HG03439 (cell line): Measurements from ENCODE around the gene ENDOD1.
"Not testable (repeated sequence)": the region's sequence is repeated elsewhere in the genome, so short reads cannot be mapped to it uniquely, and the experiment has no call there.

Experiments
- ATAC-seq: cut with Tn5 transposase; IDR thresholded peaks from one replicate; pipeline ENCODE4 v1.9.1; 2021; ENCODE audit warnings: mild to moderate bottlenecking, moderate library complexity; ENCODE audit not compliant: unreplicated experiment

The ENDOD1 gene

GRCh38 chr11:95102733-95103132, 13.1 kb downstream of the ENDOD1 start:
- no peak for ATAC-seq

DNA sequence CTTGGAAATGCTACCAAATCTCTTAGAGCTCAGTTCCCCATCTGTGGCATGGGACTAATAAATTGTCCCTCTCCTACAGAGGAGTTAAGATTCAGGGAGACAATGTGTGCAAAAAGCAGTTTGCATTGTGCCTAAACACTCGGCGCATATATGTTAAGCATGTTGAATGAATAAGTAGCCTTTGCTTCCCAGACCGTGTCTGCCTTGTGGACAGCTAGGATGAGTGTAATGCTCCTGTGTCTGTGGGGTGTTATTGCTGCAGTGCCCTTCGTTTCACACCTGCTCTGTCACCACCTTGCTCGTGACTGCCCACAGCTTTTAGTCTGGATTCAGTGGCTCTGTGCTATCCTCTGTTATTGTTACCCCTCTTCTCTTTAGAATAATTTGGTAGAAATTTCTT, 14.1 kb downstream of the ENDOD1 start:
- ATAC-seq, result no peak

DNA sequence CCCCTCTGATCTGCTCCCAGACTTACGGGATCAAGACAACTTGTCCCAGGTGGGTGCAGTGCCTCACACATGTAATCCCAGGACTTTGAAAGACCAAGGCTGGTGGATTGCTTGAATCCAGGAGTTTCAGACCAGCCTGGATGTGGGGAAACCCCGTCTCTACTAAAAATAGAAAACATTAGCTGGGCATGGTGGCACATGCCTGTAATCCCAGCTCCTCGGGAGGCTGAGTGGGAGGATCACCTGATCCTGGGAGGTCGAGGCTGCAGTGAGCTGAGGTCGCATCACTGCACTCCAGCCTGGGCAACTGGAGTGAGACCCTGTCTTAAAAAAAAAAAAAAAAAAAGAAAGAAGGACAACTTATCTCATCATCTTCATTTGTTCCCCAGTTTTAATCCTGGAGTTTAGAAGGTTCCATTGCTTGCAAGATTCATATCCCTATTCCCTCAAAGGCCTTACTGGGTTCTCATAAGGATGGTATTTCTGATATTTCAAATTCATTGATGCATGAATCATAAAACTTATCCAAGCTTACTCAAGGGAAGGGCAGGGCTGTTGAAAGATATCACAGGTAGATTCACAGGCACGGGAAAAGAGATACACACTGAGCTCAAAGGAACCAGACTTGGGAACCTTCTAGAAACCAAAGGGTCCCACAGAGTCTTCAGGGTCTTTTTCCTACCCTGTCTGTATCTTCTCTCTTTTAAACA, 14.6 kb downstream of the ENDOD1 start:
- ATAC-seq, result no peak

DNA sequence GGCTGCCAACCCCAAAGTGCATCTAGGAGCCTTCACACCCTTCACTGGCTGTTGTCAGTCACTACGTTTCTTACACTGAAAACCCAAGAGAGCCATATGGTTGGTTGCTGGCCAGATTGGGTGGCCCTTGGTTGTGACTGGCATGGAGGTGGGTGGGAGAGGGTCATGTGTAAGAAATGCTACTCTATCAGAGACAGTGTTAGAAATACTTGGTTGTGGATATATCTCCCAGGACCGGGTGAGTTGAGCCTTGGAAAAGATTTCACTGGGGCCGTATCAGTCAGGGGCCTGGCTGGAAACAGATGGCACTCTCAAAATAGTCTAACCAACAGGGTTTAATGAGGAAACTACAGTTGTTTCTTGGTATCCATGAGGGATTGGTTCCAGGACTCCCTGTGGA, 15.2 kb downstream of the ENDOD1 start:
- no peak for ATAC-seq

GRCh38 chr11:95108159-95108611, 18.5 kb downstream of the ENDOD1 start:
- ATAC-seq, result no peak

DNA sequence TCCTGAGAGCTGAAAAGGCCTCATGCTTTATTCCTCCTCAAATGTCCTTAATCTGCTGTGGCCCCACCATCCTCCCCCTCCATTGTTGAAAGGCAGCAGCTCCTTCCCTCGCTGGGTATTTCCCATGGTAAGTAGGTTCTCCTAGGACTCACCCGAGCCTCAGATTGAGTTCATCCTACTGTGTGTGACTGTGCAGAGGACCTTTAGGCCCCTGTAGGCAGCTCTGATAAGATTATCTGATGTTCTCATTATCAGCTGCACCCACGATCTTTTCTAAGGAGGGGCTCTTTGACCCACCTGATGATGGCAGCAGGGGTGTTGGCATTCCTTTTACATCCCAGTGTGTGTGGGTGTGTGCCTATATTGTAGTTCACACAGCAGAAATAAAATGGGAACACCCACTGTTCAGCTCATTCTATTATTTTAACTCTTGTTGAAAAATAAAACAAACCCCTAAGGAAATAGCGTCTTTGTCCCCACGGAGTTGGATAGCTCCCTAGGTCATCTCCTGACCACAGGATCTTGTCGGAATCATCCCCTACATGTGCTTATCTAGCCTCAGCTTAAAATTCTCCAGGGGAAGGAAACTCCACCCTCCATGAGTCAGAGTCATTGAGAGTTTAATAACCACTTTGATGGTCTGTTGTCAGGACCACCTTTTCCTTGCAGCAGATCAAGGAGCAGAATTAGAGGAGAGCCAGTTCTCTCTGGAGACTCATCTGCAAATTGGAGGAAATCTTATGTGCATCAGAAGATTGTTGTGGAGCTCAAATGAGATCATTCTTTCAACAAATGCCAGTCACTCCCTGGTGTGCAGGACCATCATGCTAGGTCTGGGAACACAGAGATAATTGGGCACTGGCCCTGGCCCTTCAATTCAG, 19.3 kb downstream of the ENDOD1 start:
- no peak for ATAC-seq

DNA sequence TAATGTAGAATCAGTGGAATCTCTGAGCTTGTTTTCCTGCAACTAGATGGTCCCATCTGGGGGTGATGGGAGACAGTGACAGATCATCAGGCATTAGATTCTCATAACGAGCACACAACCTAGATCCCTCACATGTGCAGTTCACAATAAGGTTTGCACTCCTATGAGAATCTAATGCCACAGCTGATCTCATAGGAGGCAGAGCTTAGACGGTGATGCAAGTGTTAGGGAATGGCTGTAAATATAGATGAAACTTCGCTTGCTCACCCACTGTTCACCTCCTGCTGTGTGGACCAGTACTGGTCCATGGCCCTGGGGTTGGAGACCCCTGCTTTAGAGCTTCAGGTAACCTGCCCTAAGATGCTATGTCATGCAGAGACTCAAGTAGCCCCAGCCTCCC, 21.8 kb downstream of the ENDOD1 start:
- ATAC-seq, result not testable (repeated sequence)

GRCh38 chr11:95111923-95112540, 22.4 kb downstream of the ENDOD1 start:
- no peak for ATAC-seq

DNA sequence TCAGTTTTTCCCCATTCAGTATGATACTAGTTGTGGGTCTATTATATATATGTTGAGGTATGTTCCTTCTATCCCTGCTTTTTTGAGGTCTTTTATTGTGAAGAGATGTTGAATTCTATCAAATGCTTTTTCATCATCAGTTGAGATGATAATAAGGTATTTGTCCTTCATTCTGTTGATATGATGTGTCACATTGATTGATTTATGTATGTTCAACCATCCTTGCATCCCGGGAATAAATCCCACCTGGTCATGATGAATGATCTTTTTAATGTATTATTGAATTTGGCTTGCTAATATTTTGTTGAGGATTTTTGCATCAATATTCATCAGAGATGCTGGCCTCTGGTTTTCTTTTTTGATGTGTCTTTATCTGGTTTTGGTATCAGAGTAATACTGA, 26.0 kb downstream of the ENDOD1 start:
- no peak for ATAC-seq

DNA sequence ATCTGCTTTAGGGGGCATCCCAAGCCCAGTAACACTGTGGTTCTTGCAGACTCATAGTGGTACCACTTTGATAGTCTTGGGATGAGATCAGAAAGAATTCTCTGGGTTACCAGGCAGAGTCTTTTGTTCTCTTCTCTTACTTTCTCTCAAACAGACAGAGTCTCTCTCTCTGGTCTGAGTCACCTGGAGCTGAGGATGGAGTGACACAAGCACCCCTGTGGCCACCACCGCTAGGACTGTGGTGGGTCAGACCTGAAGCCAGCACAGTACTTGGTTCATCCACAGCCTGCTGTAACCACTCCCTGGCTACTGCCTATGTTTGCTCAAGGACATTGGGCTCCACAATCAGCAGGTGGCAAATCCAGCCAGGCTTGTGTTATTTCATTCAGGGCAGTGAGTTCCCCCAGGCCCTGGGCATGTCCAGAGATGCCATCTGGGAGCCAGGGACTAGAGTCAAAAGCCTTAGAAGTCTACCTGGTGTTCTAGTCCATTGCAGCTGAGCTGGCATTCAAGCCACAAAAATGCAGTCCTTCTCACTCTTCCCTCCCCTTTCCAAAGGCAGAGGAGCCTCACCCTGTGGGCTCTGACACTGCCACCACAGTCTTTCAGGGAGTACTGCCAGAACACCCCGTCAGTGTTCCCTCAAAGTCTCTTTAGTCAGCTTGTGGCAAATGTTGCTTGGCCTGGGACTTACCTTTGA, 29.9 kb downstream of the ENDOD1 start:
- ATAC-seq, result no peak

GRCh38 chr11:95121698-95122097, 32.1 kb downstream of the ENDOD1 start:
- no peak for ATAC-seq

- no peak for ATAC-seq
These were observed 33.9 kb downstream of the ENDOD1 start for GRCh38 chr11:95123556-95123955.

DNA sequence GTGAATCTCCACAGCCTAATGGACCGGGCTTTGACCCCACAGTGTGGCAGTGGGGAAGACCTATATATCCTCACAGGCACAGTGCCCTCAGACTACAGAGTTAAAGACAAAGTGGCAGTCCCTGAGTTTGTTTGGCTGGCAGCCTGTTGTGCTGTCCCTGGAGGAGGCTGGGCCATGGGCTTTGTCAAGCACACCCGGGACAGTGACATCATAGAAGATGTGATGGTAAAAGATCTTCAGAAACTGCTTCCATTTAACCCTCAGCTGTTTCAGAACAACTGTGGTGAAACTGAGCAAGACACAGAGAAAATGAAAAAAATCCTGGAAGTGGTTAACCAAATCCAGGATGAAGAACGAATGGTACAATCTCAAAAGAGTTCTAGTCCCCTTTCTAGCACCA, 39.0 kb downstream of the ENDOD1 start:
- ATAC-seq, result no peak

- ATAC-seq, result no peak
These were observed 43.3 kb downstream of the ENDOD1 start for GRCh38 chr11:95132956-95133355.

GRCh38 chr11:95134491-95134890, 44.8 kb downstream of the ENDOD1 start:
- ATAC-seq, result no peak

- ATAC-seq, result no peak
These were observed 45.5 kb downstream of the ENDOD1 start for GRCh38 chr11:95135155-95135554.

GRCh38 chr11:95135880-95136279, 46.2 kb downstream of the ENDOD1 start:
- no peak for ATAC-seq

- not testable (repeated sequence) for ATAC-seq
These were observed 47.1 kb downstream of the ENDOD1 start for GRCh38 chr11:95136747-95137146.

- ATAC-seq, result no peak
These were observed 47.7 kb downstream of the ENDOD1 start for GRCh38 chr11:95137299-95137698.

DNA sequence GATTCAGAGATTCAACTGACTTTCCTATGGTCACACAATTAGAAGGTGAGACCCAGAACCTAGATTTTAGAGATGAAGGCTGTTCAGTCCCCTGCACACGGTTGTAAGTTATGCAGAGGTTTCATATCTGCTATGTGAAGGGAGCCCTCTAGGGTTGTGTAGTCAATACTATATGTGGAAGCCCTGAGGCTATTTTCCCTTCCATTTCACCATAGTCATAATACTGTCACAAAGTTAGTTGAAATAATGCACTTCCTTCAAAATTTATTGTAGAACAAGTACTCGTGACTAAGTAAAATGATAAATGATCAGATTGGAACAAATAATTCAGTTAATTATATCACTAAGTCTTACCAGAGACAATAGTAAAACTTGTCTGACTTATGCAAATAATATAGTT, 48.8 kb downstream of the ENDOD1 start:
- peak; percentile 62 for ATAC-seq

- ATAC-seq, result no peak
These were observed 50.9 kb downstream of the ENDOD1 start for GRCh38 chr11:95140397-95141033.
